HepG2 (cell line): ENCODE data around the gene TGM1. TPM values are rescaled to one million over a fixed set of nuclear protein-coding genes. Genes with fewer than 3 reads are reported as not detected.

Experiments used
- GFI1 ChIP-seq: sonication (generic); formaldehyde crosslinking; IDR thresholded peaks from 2 replicates; pipeline ENCODE4 v1.5.0; 2020; ENCODE audit warnings: missing genetic modification reagents, mild to moderate bottlenecking, borderline replicate concordance
- HES4 ChIP-seq: sonication (generic); formaldehyde crosslinking; IDR thresholded peaks from 2 replicates; pipeline ENCODE4 v1.9.0; 2021; ENCODE audit warnings: mild to moderate bottlenecking, missing genetic modification reagents, borderline replicate concordance
- HINFP ChIP-seq: sonication (generic); formaldehyde crosslinking; IDR thresholded peaks from 2 replicates; pipeline ENCODE4 v1.4.0; 2020; ENCODE audit warnings: low read depth, mild to moderate bottlenecking, missing genetic modification reagents
- IRF2 ChIP-seq: IDR thresholded peaks from 2 replicates; pipeline ENCODE4 v1.6.1; 2018; ENCODE audit warnings: missing genetic modification reagents, missing compliant biosample characterization
- MAF1 ChIP-seq: sonication (generic); formaldehyde crosslinking; IDR thresholded peaks from 2 replicates; pipeline ENCODE4 v1.5.0; 2020; ENCODE audit warnings: missing genetic modification reagents, borderline replicate concordance
- PITX1 ChIP-seq: sonication (generic); formaldehyde crosslinking; IDR thresholded peaks from 2 replicates; pipeline ENCODE4 v1.5.1; 2020; ENCODE audit warnings: mild to moderate bottlenecking, missing genetic modification reagents
- POGZ ChIP-seq: sonication (generic); formaldehyde crosslinking; IDR thresholded peaks from 2 replicates; pipeline ENCODE4 v1.4.0; 2020; ENCODE audit warnings: mild to moderate bottlenecking, missing genetic modification reagents
- SIX1 ChIP-seq: sonication (generic); formaldehyde crosslinking; IDR thresholded peaks from 2 replicates; pipeline ENCODE4 v1.4.0; 2020; ENCODE audit warnings: missing genetic modification reagents, borderline replicate concordance
- TARDBP ChIP-seq: sonication (generic); formaldehyde crosslinking; IDR thresholded peaks from 2 replicates; pipeline ENCODE4 v1.8.0; 2022; ENCODE audit warnings: mild to moderate bottlenecking, missing genetic modification reagents
- TERF1 ChIP-seq: sonication (generic); formaldehyde crosslinking; IDR thresholded peaks from 2 replicates; pipeline ENCODE4 v1.8.0; 2022; ENCODE audit warnings: mild to moderate bottlenecking, missing genetic modification reagents, moderate library complexity
- ZBTB10 ChIP-seq: sonication (generic); formaldehyde crosslinking; IDR thresholded peaks from 2 replicates; pipeline ENCODE4 v1.4.0; 2020; ENCODE audit warnings: missing genetic modification reagents, borderline replicate concordance
- ZHX1 ChIP-seq: sonication (generic); formaldehyde crosslinking; IDR thresholded peaks from 2 replicates; pipeline ENCODE4 v1.8.1; 2022; ENCODE audit warnings: low read depth, mild to moderate bottlenecking, missing genetic modification reagents
- ZKSCAN1 ChIP-seq: fragments of 150-350 bp; IDR thresholded peaks from 2 replicates; pipeline ENCODE4 v1.6.1; 2014; ENCODE audit warnings: low read length
- ZNF136 ChIP-seq: sonication (generic); formaldehyde crosslinking; IDR thresholded peaks from 2 replicates; pipeline ENCODE4 v1.8.1; 2022; ENCODE audit warnings: low read depth, mild to moderate bottlenecking, moderate library complexity, missing genetic modification reagents
- ZNF234 ChIP-seq: sonication (generic); formaldehyde crosslinking; conservative IDR thresholded peaks from 2 replicates; pipeline ENCODE4 v1.5.1; 2020; ENCODE audit warnings: mild to moderate bottlenecking, missing genetic modification reagents
- ZNF253 ChIP-seq: sonication (generic); formaldehyde crosslinking; IDR thresholded peaks from 2 replicates; pipeline ENCODE4 v1.8.0; 2022; ENCODE audit warnings: mild to moderate bottlenecking, missing genetic modification reagents, borderline replicate concordance
- ZNF343 ChIP-seq: sonication (generic); formaldehyde crosslinking; IDR thresholded peaks from 2 replicates; pipeline ENCODE4 v1.4.0; 2020; ENCODE audit warnings: mild to moderate bottlenecking, missing genetic modification reagents
- ZNF629 ChIP-seq: sonication (generic); formaldehyde crosslinking; conservative IDR thresholded peaks from 2 replicates; pipeline ENCODE4 v1.5.0; 2020; ENCODE audit warnings: missing genetic modification reagents
- ZNF678 ChIP-seq: sonication (generic); formaldehyde crosslinking; IDR thresholded peaks from 2 replicates; pipeline ENCODE4 v1.4.0; 2020; ENCODE audit warnings: mild to moderate bottlenecking, missing genetic modification reagents
- ZNF713 ChIP-seq: sonication (generic); formaldehyde crosslinking; IDR thresholded peaks from 2 replicates; pipeline ENCODE4 v1.4.0; 2020; ENCODE audit warnings: mild to moderate bottlenecking, missing genetic modification reagents
- polyA plus RNA-seq, 8 experiments: library from polyadenylated mRNA; depleted of rRNA in 3 of 8; stranded (reverse) in 7 of 8; unstranded in 1 of 8; fragments of >200 nt; fragmentation: Illumina TruSeq in 4 of 8; extraction: Trizol in 4 of 8; gene quantifications; 2 replicates each; pipeline versions ENCODE4 v1.2.1 to v1.2.3, GENCODE V29; 2011 to 2016; ENCODE audit warnings: low read depth in 4 of 8, missing spikeins in 1 of 8, mixed read lengths in 1 of 8; ENCODE audit not compliant: insufficient read depth in 1 of 8
- total RNA-seq, 5 experiments: library from RNA; depleted of rRNA; stranded (reverse); fragments of >200 nt; fragmentation: Illumina TruSeq; extraction: Trizol; gene quantifications; 2 replicates each; pipeline ENCODE4 v1.2.3, GENCODE V29; 2016; ENCODE audit warnings: low read depth in 1 of 5

TGM1 gene
- total and polyA plus RNA-seq, 2 of the 13 experiments (the other 11 are each of a cell fraction or from before 2014, with no cell fraction given), result 3.2 to 10.6 TPM

- TF ChIP-seq POGZ (CRISPR knock-in tag) (peak; percentile 80; the same call in 1 of the 2 replicates), TARDBP (CRISPR knock-in tag) (no peak), ZHX1 (CRISPR knock-in tag) (peak; percentile 43; the same call in 1 of the 2 replicates), ZNF678 (CRISPR knock-in tag) (no peak), ZNF234 (CRISPR knock-in tag) (no peak), TERF1 (CRISPR knock-in tag) (no peak), IRF2 (CRISPR knock-in tag) (peak; percentile 77), PITX1 (CRISPR knock-in tag) (peak; percentile 33; the same call in 1 of the 2 replicates), ZKSCAN1 (peak; percentile 71), ZNF629 (no peak), MAF1 (peak; percentile 48; the same call in 1 of the 2 replicates), GFI1 (CRISPR knock-in tag) (no peak), HES4 (CRISPR knock-in tag) (no peak; the same call in 1 of the 2 replicates), ZBTB10 (no peak), ZNF343 (no peak), ZNF253 (CRISPR knock-in tag) (peak; percentile 64; the same call in 1 of the 2 replicates), HINFP (CRISPR knock-in tag) (no peak), SIX1 (CRISPR knock-in tag) (peak; percentile 28; the same call in 1 of the 2 replicates), ZNF136 (CRISPR knock-in tag) (no peak), ZNF713 (CRISPR knock-in tag) (0 out of 2 replicates have a peak, but pooled peaks have one; percentile 94)
Observed at GRCh38 chr14:24252289-24253124, 10.5 kb downstream of the TGM1 start (continued).
